ENCODE data around the gene EPN2.

EPN2 gene

GRCh38 chr17:19309701-19310100, 72.5 kb downstream of the EPN2 start:
- DNase-seq (ENCODE audit: low read depth in 2 of 3, low spot score in 2 of 3) = no peak

GRCh38 chr17:19310151-19310550, 73.0 kb downstream of the EPN2 start:
- DNase-seq (ENCODE audit: low read depth in 2 of 3, low spot score in 2 of 3) = no peak

DNA sequence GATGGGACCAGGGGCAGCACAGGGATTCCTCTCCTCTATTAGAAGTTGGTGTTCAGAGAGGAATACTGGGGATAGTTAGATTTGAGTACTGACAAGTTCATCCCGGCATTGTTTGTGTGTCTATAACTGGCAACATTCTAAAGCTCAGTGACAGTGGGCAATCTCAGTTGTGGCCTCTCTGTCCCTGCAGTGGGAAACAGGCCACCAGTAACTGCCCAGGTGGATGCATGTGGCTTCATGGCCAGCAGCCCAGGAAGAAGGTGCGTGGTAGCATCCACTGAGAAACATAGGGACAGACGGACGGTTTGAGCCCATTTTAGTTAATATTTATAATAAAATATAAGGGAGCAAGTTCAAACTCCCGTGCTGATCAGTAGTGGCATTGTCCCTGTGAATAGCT, 73.8 kb downstream of the EPN2 start:
- DNase-seq (ENCODE audit: low read depth in 2 of 3, low spot score in 2 of 3) = no peak

DNA sequence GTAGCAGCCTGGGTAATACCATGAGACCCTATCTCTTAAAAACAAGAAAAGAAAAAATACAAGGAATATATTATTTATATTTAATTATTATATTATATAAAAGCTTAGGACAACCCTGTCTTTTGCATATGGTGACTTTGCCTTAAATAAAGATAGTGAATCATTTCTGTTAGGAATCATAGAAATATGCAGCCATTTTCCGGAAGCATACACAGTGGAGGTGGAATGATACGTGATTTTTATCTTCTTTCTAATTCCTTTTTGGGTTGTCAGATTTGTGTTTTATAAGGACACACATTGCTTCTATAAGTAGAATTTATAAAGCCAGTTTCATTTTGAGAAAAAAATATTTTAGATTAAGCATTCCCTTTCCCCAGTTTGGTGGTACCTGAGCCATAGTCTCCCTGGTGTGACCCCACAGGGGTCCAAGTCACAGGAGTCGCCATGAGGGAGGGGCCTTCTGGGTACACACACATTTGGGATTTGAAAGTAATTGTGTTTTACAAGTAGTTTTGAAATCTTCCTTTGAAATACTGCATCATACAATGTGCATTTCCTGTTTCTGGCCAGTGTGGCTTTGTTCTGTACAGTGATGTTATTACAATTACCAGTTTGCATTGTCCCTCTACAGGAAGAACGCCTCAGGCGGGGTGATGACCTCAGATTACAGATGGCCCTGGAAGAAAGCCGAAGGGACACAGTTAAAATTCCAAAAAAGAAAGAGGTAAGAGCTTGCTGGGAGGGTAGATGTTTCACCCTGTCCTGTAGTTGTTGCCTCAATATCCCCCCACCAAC, 74.5 kb downstream of the EPN2 start:
- no peak for DNase-seq (ENCODE audit: low read depth in 2 of 3, low spot score in 2 of 3)

DNA sequence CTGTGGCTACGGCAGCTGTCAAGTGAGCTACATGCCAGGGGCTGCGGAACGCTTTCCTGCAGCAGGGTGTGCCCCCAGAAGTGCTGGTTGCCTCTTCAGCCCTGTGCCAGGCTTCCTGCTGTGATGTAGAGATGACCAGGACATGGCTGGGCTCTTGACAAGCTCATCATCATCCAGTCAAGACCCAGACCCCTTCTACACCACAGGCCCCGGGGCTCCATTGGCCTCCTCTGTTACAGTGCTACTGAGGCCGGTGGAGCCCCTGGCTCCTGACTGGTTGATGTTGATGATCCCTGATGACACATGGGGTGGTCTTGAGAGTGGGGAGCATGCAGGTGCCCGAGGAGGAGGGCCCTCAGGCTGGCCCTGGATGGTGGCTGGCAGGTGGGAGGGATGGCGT, 75.2 kb downstream of the EPN2 start:
- no peak for DNase-seq (ENCODE audit: low read depth in 2 of 3, low spot score in 2 of 3)

GRCh38 chr17:19313066-19313745, 76.0 kb downstream of the EPN2 start:
- no peak for DNase-seq (ENCODE audit: low read depth in 2 of 3, low spot score in 2 of 3)

DNA sequence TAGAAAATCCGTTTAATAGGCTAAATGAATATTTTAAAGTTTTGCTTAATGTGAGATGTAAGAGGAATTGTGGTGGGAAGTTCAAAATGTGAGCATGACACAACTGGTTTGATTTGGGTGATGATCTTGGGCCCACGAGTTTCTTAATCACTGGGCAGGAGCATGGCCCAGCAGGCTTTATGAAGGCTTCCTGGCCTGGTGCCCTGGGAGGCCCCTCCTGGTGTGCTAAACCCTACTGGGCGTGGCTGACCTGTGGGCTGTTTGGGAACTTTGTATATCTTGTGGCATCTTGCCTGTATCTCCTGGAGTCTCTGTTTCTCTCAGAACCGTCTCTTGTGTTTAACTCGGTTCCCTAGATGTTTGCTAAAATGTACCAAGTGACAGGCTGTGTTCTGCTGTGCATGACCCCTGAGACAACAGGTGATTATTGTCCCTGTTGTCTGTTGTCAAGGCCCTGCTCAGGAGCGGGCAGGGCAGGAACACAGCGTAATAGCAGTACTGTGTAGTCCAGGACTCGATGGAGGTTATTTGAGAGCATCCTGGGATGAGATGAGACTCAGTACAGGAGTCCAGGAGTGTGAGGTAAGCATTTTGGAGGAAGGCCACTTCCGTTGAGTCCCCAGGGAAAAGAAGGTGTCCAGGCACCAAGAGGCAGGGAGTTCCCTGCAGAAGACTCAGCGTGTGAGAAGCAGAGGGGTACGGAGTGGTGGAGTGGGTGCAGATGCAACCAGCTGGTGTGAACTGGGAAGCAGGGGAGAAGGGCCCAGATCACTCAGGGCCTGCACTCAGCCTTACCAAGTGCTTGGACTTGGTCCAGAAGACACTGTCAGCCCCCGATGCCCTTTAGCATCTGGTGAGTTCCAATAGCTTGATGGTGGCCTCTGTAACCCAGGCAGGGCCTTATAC, 76.8 kb downstream of the EPN2 start:
- DNase-seq (ENCODE audit: low read depth in 2 of 3, low spot score in 2 of 3) = no peak

DNA sequence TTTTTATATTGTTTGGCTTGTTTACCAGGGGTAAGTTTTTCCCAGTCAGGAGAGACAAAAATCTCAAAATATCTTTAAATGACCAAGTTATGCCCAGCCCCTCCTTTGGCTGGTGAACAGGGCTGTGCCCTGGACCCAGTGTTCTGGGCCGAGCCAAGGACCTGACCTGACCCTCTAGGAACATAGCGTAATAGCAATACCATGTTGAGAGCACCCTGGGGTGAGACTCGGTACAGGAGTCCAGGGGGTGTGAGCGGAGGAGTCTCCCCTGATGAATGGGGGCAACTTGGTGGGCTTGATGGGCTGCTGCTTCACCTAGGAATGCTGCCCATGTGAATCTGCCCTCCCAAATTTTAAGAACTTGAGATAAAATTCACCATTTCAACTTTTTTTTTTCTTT, 77.9 kb downstream of the EPN2 start:
- no peak for DNase-seq (ENCODE audit: low read depth in 2 of 3, low spot score in 2 of 3)

GRCh38 chr17:19316761-19317358, 79.7 kb downstream of the EPN2 start:
- DNase-seq (ENCODE audit: low read depth in 2 of 3, low spot score in 2 of 3) = no peak

DNA sequence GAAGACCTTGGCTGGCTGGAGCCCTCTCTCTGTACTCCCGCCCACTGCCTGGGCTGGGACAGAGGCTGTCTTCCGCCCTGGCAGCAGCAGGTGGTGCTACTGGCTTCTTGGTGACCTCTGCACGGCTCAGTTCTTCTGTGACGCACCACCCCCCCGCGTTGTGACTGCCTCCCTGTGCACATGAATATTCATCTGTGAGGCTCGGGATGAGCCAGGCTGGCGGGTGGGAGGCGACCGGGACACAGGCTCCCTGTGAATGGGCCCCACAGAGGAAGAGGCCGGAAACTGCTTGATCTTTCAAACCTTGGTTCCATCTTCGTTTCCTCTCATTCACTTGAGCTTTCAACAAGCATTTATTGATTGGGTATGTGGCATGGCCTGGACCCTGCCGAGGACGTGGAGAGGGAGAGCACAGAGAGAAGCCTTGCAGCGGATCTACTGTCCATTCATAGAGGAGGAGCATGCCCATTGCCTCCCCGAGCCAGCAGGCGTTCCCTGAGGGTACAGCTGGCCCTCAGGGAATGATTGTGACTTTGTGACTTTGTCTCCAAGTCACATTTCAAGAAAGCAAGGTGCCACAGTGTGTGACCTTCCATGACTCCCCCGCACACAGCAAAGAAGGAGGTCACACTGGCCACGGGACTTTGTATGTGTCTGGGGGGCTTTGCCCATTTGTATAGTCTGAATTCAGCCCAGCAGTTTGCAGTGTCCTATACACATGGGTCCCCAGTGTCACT, 80.4 kb downstream of the EPN2 start:
- DNase-seq (ENCODE audit: low read depth in 2 of 3, low spot score in 2 of 3) = no peak

DNA sequence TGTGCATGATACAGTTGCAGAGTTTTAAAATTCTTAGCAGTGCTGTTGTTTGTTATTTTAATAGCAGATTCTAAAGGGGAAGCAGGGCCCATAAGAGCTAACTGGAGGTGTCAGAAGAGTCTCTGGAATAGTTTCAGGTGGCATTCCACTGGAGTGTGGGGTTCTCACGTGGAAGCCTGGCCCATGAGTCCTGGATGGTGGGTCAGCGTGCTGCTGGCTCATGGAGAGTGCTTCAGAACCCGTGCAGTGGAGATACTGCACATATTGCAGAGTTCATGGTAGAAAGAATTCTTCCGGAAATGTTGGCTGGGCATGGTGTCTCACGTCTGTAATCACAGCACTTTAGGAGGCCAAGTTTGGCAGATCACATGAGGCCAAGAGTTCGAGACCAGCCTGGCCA, 81.4 kb downstream of the EPN2 start:
- no peak for DNase-seq (ENCODE audit: low read depth in 2 of 3, low spot score in 2 of 3)

GRCh38 chr17:19319771-19320505, 82.8 kb downstream of the EPN2 start:
- DNase-seq (ENCODE audit: low read depth in 2 of 3, low spot score in 2 of 3) = no peak

DNA sequence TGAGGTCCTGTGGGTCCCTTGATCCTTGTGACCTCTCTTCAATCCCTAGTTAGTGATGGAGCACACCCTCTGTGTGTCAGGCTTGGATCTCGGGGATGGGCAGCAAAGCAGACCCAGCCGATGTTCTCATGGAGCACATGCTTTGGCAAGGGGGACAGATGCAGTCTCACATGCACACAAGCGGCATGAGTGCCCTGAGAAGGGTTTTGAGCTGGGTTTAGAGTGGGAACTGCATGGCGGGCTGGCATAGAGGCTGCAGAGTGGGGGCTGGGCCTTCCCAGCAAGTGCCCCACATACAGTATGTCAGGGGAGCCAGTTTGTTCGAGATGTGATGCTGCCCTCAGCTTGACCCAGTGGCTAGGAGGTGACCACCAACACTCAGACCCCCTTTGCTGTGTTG, 83.7 kb downstream of the EPN2 start:
- DNase-seq (ENCODE audit: low read depth in 2 of 3, low spot score in 2 of 3) = no peak

- DNase-seq (ENCODE audit: low read depth in 2 of 3, low spot score in 2 of 3) = no peak
Observed at GRCh38 chr17:19321481-19322128, 84.4 kb downstream of the EPN2 start.

DNA sequence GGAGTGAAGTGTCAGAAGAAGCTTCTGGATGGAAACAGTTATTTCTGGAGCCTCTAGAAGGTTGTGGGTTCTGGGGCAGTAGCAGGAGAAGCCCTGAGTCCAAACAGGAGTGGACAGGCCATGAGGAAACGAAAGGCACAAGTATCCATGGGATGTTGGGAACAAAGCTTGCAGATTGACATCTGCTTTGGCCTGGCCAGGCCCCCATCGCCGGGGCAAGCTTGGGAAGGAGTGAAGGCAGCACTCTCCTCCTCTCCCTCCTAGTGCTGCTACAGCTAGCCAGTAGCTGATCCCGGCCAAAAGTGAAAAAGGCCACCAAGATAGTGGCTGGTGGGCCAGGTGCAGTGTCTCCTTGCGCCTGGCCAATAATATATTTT, 85.0 kb downstream of the EPN2 start:
- DNase-seq (ENCODE audit: low read depth in 2 of 3, low spot score in 2 of 3) = no peak

- DNase-seq (ENCODE audit: low read depth in 2 of 3, low spot score in 2 of 3) = no peak
Observed at GRCh38 chr17:19322861-19323260, 85.7 kb downstream of the EPN2 start.

DNA sequence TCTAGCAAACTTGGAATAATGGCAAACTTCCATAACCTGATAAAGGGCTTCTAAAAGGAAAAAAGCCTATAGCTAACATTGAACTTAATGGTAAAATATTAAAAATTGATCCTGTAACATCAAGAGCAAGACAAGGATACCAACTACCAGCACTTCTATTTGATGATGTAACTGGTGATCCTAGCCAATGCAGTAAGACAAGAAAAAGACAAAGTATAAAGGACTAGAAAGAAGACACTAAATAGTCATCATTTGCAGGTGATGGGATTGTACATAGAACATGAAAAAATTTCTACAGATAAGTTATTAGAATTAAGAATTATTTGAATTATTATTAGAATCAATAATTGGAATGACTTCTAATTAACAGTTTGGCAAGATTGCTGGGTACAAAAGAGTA, 88.4 kb downstream of the EPN2 start:
- DNase-seq (ENCODE audit: low read depth in 2 of 3, low spot score in 2 of 3) = no peak

DNA sequence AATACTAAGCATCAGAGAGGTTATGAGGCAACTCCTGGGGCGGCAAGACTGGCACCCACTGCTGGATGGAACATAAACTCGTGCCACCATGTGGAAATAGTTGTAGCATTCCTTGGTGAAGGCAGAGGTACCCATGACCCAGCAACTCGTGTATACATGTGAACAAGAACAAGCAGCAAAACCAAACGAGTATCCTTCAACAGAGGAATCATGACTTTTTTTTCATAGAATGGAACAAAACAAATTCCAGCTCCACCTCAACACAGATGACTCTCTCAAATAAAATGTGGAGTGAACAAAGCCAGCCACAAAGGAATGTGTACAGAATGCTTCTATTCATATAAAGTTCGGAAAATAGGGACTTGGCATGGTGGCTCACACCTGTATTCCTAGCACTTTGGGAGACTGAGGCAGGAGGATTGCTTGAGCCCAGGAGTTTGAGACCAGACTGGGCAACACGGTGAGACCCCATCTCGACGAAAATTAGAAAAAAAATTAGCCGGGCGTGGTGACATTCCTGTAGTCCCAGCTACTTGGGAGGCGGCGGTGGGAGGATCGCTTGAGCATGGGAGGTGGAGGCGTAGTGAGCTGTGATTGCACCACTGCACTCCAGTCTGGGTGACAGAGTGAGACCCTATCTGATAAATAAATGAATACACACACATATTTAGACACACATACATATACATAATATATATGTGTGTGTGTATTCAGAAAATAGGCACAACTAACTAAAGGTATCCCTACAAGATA, 90.0 kb downstream of the EPN2 start:
- no peak for DNase-seq (ENCODE audit: low read depth in 2 of 3, low spot score in 2 of 3)
